Hindlimb muscle (tissue), 1 donor: ENCODE data around the gene FAM200C. TPM values are rescaled to one million over a fixed set of nuclear protein-coding genes. Genes with fewer than 3 reads are reported as not detected.
"Not testable (repeated sequence)": the region's sequence is repeated elsewhere in the genome, so short reads cannot be mapped to it uniquely, and the experiment has no call there.

Experiments
- DNase-seq: peaks from one replicate; pipeline ENCODE4 v3.0.0-alpha.2; 2013
- polyA plus RNA-seq: library from polyadenylated mRNA; unstranded; fragments of 120-200 nt; gene quantifications from one replicate; pipeline ENCODE4 v1.2.1, GENCODE V29; 2013; ENCODE audit not compliant: insufficient read length

Gene FAM200C
- polyA plus RNA-seq = 12.2 TPM

GRCh38 chr5:160399402-160400353 is at the start of gene FAM200C:
TSS of gene FAM200C (minus strand) at chr5:160400054. CDS start at chr5:160395490, 4,564 bp downstream.
- peak; percentile 94 for DNase-seq

GRCh38 chr5:160449458-160449857 is 49.6 kb upstream of the FAM200C start:
- DNase-seq = no peak

- no peak for DNase-seq
Measured at GRCh38 chr5:160448886-160449285, 49.0 kb upstream of the FAM200C start.

- DNase-seq = no peak
Measured at GRCh38 chr5:160445751-160446150, 45.9 kb upstream of the FAM200C start.

GRCh38 chr5:160445132-160445531 is 45.3 kb upstream of the FAM200C start:
- no peak for DNase-seq

- no peak for DNase-seq
Measured at GRCh38 chr5:160444407-160444806, 44.6 kb upstream of the FAM200C start.

- no peak for DNase-seq
Measured at GRCh38 chr5:160442824-160443431, 43.1 kb upstream of the FAM200C start.

GRCh38 chr5:160441311-160441781 is 41.5 kb upstream of the FAM200C start:
- no peak for DNase-seq

- DNase-seq = peak; percentile 82
Measured at GRCh38 chr5:160439205-160439600, 39.3 kb upstream of the FAM200C start.

GRCh38 chr5:160438316-160439204 is 38.7 kb upstream of the FAM200C start:
- DNase-seq = no peak

- DNase-seq = no peak
Measured at GRCh38 chr5:160437271-160437670, 37.4 kb upstream of the FAM200C start.

GRCh38 chr5:160436661-160437060 is 36.8 kb upstream of the FAM200C start:
- not testable (repeated sequence) for DNase-seq

GRCh38 chr5:160436017-160436416 is 36.2 kb upstream of the FAM200C start:
- no peak for DNase-seq

GRCh38 chr5:160435532-160435931 is 35.7 kb upstream of the FAM200C start:
- DNase-seq = no peak

- DNase-seq = no peak
Measured at GRCh38 chr5:160434022-160434531, 34.2 kb upstream of the FAM200C start.

GRCh38 chr5:160432787-160433186 is 32.9 kb upstream of the FAM200C start:
- DNase-seq = no peak

GRCh38 chr5:160432196-160432595 is 32.3 kb upstream of the FAM200C start:
- DNase-seq = no peak

GRCh38 chr5:160427607-160428006 is 27.8 kb upstream of the FAM200C start:
- no peak for DNase-seq

GRCh38 chr5:160423099-160423498 is 23.2 kb upstream of the FAM200C start:
- no peak for DNase-seq

GRCh38 chr5:160421625-160422258 is 21.9 kb upstream of the FAM200C start, which contains the start of gene PTTG1:
TSS of gene PTTG1 (plus strand) at chr5:160421855. CDS start at chr5:160422313, 458 bp downstream.
- DNase-seq = peak; percentile 99

- DNase-seq = no peak
Measured at GRCh38 chr5:160420331-160420610, 20.4 kb upstream of the FAM200C start.
